IPS-15b (cell line): ENCODE data around the gene OR4D5.

Source experiments
- H3K27me3 ChIP-seq: one replicate; pipeline ENCODE4 v1.6.1; 2013; ENCODE audit warnings: low read length; ENCODE audit not compliant: control insufficient read depth, insufficient read depth
- H3K36me3 ChIP-seq: one replicate; pipeline ENCODE4 v1.6.1; 2013; ENCODE audit warnings: low read length; ENCODE audit not compliant: control insufficient read depth, insufficient read depth
- H3K4me1 ChIP-seq: one replicate; pipeline ENCODE4 v1.6.1; 2013; ENCODE audit warnings: mild to moderate bottlenecking, low read length; ENCODE audit not compliant: control insufficient read depth, insufficient read depth
- H3K4me3 ChIP-seq: one replicate; pipeline ENCODE4 v1.5.1; 2013; ENCODE audit warnings: low read depth, low read length
- H3K9ac ChIP-seq: one replicate; pipeline ENCODE4 v1.6.1; 2013; ENCODE audit warnings: low read depth, mild to moderate bottlenecking, low read length
- H3K9me3 ChIP-seq: one replicate; pipeline ENCODE4 v1.6.1; 2013; ENCODE audit warnings: mild to moderate bottlenecking, low read length; ENCODE audit not compliant: control insufficient read depth, insufficient read depth

OR4D5 gene

DNA sequence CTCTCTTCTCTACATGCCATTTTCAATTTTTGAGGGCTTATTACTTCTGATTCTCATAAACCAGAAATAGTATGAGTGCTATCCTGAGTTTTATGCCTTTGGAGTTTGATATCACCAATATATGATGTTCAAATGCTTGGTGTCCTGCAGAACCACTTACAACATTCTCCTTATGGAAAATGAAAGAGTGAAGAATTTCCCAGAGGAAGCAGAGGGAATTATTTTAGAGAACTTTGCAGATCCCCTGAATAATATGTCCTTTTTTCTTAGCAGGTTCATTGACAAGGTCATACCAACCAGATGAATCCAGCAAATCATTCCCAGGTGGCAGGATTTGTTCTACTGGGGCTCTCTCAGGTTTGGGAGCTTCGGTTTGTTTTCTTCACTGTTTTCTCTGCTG, at the start of gene OR4D5:
Gene OR4D5, plus strand, starts transcription at position 301 of the 400 bp plus-strand sequence. Its CDS starts 0 bp downstream, at position 301.
- Histone ChIP-seq H3K36me3 (no peaks in the 10 kb centered on the region), H3K27me3 (no peaks in the 10 kb centered on the region), H3K4me1 (no peaks in the 10 kb centered on the region), H3K9me3 (no peaks in the 10 kb centered on the region), H3K4me3 (no peak within 1 kb of the TSS), H3K9ac (no peak within 1 kb of the TSS)

DNA sequence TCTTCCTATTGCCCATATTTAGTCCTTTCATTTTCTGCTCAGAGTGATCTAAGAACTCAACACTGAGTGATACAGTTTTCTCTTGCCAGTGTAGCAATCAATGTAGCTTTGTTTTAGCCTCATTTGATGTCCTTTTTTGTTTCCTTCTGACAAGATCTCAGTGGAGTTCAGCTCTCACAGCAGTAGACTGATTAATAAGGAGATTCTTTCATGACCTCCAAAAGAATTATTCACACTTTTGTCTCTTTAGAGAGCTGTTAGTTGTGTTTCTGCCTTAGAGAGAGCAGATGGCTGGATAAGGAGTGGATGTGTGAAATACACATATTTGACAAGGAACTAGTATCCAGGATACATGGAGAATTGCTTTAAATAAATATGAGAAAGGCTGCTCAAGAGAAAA, 47.4 kb upstream of the OR4D5 start:
- Histone ChIP-seq H3K9me3 (no peaks in the 10 kb centered on the region), H3K36me3 (no peaks in the 10 kb centered on the region), H3K9ac (no peak overlapping the region), H3K4me1 (no peaks in the 10 kb centered on the region), H3K27me3 (no peaks in the 10 kb centered on the region), H3K4me3 (no peak overlapping the region)

DNA sequence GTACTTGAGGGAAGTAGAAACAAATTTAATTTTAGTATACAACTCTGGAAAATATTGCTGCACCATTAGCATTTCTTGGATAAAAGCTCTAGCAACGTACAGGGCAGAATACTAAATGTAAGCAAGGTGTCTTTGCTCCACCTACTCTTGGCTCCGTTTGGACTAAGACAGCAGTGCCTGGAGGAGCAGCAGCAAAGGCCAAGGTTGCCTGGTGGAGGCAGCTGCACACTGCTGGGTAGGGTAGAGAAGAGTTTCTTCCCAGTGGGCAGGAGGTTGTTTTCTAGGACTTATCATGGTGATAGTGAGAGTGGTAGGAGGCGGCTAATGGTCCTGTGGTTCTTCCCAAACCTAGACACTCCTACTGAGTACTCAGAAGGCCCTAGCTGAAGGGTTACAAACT, 39.6 kb upstream of the OR4D5 start:
- Histone ChIP-seq H3K36me3 (no peaks in the 10 kb centered on the region), H3K9me3 (no peaks in the 10 kb centered on the region), H3K9ac (no peak overlapping the region), H3K4me3 (no peak overlapping the region), H3K27me3 (no peaks in the 10 kb centered on the region), H3K4me1 (peaks cover 4% of the 10 kb centered on the region)

DNA sequence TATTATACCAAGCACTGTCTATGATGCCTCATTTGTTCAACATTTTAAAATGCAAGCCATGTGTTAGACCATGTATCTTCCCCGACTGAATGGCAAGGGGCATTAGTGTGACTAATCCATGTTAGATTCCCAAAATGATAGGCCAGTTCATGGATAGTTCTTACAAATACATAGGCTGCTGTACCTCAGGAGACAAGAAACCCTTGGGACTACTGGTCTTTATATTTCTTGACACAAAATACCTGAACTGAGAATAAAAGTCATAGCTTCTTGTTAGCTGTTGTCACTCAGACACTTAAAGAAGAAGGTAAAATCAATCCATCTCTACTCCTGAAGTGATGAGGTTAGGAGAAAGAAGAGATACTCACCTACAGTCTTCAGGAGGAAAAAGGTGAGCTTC, 37.5 kb upstream of the OR4D5 start, which contains the start of gene OR8D4:
Gene OR8D4, plus strand, starts transcription at position 301 of the 400 bp plus-strand sequence. CDS start 4,265 bp downstream, outside the sequence.
- no peaks in the 10 kb centered on the region for H3K9me3 ChIP-seq
- H3K27me3 ChIP-seq, result no peaks in the 10 kb centered on the region
- no peaks in the 10 kb centered on the region for H3K36me3 ChIP-seq
- H3K9ac ChIP-seq, result peak within 1 kb of the TSS; percentile 9
- H3K4me3 ChIP-seq, result no peak within 1 kb of the TSS
- H3K4me1 ChIP-seq, result peaks cover 4% of the 10 kb centered on the region

DNA sequence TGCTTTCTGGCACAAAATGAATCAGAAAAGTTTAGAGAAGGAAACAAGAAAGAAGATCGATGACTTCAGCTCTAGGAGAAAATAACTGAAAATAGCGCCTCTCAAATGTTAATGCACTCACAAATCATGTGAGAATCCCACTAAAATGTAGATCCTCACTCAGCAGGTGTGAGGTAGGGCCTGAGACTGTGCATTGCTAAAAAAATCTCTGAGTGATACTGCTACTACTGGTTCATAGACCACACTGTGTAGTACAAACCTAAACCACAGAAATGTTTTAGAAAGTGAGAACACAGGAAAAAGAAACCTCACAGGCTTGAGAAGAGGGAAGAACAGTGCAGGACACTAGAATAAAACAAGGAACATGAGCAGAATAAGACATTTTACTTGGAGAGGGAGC, 35.5 kb upstream of the OR4D5 start:
- H3K9ac ChIP-seq, result no peak overlapping the region
- no peaks in the 10 kb centered on the region for H3K27me3 ChIP-seq
- peaks cover 4% of the 10 kb centered on the region for H3K4me1 ChIP-seq
- no peak overlapping the region for H3K4me3 ChIP-seq
- H3K9me3 ChIP-seq, result no peaks in the 10 kb centered on the region
- no peaks in the 10 kb centered on the region for H3K36me3 ChIP-seq

DNA sequence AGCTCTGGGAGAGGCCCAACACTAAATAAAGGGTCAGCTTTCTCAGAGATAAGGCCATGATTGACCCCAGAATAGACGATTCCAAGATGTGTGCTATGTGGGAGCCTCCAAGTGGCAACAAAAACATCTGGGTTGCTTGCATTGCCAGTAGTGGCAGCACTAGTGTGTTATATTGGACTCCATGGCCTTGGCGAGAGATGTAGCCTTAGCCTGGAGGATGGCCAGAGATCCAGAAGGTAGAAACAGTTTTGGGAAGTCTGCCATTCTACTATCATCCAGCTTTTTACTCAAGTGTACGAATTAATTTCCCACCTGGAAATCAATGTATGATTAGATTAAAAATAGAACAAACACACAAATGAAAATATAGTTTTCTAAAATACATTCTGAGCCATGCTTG, 34.5 kb upstream of the OR4D5 start:
- H3K27me3 ChIP-seq, result no peaks in the 10 kb centered on the region
- H3K4me3 ChIP-seq, result no peak overlapping the region
- H3K9me3 ChIP-seq, result no peaks in the 10 kb centered on the region
- H3K4me1 ChIP-seq, result peaks cover 4% of the 10 kb centered on the region
- no peaks in the 10 kb centered on the region for H3K36me3 ChIP-seq
- H3K9ac ChIP-seq, result no peak overlapping the region

DNA sequence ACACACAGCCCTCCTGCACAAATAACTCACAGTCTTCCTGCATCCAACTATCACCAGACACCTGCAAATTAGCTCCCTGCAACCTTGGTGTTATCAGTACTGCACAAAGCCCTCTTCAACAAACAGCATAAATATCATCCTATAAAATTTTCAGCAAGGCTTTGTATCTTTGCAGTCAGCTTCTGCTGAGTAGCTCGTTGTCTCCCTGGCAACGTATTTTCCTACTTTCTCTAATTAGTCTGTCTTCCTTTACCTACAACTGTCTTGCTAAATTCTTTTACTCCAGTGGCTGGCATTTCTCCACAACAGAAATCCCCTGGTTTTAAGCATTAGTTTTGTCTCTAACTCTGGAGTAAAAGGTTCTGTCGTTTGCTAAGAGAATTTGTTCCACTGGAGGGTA, 33.6 kb upstream of the OR4D5 start:
- no peak overlapping the region for H3K4me3 ChIP-seq
- H3K9ac ChIP-seq, result no peak overlapping the region
- no peaks in the 10 kb centered on the region for H3K36me3 ChIP-seq
- peaks cover 4% of the 10 kb centered on the region for H3K4me1 ChIP-seq
- no peaks in the 10 kb centered on the region for H3K9me3 ChIP-seq
- no peaks in the 10 kb centered on the region for H3K27me3 ChIP-seq

DNA sequence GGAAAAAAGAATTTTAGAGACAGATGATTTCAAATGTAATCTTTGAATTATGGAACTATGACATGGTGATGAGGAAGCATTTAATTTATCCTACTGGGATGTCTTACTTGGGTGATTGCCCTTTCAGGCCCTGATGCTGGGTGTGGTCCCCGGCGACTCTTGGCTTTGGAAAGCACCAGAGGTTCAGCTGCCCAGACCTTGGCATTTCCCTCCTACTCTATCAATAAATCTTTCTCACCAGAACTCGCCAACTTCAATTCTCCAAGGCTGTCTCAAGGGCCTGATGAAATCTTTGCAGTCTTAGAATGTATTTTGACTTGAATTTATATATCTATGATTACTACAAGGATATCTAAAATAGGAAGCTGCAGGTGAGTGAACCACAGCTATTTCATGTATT, 18.5 kb upstream of the OR4D5 start:
- H3K27me3 ChIP-seq, result no peaks in the 10 kb centered on the region
- H3K9me3 ChIP-seq, result no peaks in the 10 kb centered on the region
- no peaks in the 10 kb centered on the region for H3K4me1 ChIP-seq
- H3K9ac ChIP-seq, result no peak overlapping the region
- H3K36me3 ChIP-seq, result no peaks in the 10 kb centered on the region
- no peak overlapping the region for H3K4me3 ChIP-seq

DNA sequence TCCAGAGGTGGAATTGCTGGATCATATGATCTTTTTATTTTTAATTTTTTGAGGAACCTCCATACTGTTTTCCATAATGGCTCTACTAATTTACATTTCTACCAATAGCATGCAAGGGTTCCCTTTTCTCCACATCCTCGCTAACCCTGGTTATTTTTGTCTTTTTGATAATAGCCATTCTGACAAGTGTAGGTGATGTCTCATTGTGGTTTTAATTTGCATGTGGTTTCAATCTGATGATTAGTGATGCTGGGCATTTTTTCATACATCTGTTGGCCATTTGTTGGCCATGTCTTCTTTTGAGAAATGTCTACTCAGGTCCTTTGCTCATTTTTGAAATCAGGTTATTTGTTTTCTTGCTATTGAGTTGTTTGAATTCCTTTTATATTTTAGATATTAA, 15.4 kb upstream of the OR4D5 start:
- no peaks in the 10 kb centered on the region for H3K36me3 ChIP-seq
- H3K9me3 ChIP-seq, result no peaks in the 10 kb centered on the region
- no peak overlapping the region for H3K9ac ChIP-seq
- no peaks in the 10 kb centered on the region for H3K27me3 ChIP-seq
- no peaks in the 10 kb centered on the region for H3K4me1 ChIP-seq
- no peak overlapping the region for H3K4me3 ChIP-seq

DNA sequence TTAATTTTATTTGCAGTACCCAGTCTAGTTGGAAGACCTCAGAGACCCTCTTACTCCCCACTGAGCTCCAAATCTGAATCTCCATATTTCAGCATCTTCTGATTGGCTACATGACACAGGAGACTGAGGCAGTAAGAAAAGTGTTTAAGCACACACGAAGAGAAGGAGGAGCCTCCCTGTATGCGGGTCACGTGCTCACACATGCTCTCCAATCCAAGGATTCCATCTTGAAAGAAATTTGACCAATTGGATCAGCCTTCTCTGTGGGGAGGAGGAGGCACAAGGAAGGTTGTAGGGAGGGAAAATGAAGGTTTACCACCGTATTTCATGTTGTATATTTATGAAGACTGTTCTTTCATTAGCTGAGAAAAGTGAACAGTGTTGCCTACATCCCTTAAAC, 3.0 kb downstream of the OR4D5 start:
- H3K4me1 ChIP-seq, result no peaks in the 10 kb centered on the region
- H3K36me3 ChIP-seq, result no peaks in the 10 kb centered on the region
- H3K4me3 ChIP-seq, result no peak overlapping the region
- H3K9me3 ChIP-seq, result no peaks in the 10 kb centered on the region
- H3K9ac ChIP-seq, result no peak overlapping the region
- H3K27me3 ChIP-seq, result no peaks in the 10 kb centered on the region

DNA sequence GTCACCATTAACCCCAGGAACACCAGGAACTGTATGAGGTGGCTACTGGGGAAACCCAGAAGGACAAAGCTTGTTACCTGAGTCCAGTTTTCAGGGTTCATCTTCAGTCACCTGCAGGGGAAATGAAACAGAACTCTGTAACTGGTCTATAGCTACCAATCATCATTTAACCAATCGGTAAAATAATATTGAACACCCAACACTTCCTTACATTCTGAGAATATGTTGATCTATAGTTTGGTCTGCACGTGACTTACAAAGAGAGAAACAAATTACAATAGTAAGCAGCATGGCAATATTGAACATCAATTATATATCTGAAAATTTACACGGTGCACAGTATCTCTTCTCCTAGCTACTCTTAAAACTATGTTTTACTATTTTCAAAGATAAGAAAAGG, 4.3 kb downstream of the OR4D5 start, which contains the start of gene OR6T1:
Gene OR6T1, minus strand, starts transcription at position 101 of the 400 bp plus-strand sequence. Its CDS starts 0 bp downstream, at position 101.
- no peaks in the 10 kb centered on the region for H3K27me3 ChIP-seq
- H3K9ac ChIP-seq, result no peak within 1 kb of the TSS
- H3K9me3 ChIP-seq, result no peaks in the 10 kb centered on the region
- no peaks in the 10 kb centered on the region for H3K36me3 ChIP-seq
- H3K4me3 ChIP-seq, result no peak within 1 kb of the TSS
- H3K4me1 ChIP-seq, result no peaks in the 10 kb centered on the region

DNA sequence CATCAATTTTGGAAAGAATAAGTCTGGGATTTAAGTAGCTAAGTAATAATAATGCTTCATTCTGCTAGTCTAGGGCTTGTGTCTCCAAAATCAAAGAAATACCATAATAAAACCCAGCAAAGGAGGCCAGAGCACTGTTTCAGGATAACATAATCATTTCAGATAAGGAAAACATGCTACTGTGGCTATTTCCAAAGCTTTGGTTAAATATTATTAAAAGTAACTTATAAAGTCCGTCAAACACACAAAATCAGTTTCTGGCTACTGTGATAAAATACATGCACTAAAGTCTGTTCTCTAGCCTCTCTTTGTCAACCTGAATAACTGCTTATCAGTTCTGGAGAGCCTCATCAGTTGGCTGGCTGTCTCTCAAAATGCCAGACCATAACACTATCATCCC, 5.7 kb downstream of the OR4D5 start:
- Histone ChIP-seq H3K9ac (no peak overlapping the region), H3K9me3 (no peaks in the 10 kb centered on the region)

More for the DNA sequence above, 5.7 kb downstream of the OR4D5 start:
- Histone ChIP-seq H3K4me3 (no peak overlapping the region), H3K36me3 (no peaks in the 10 kb centered on the region), H3K4me1 (no peaks in the 10 kb centered on the region), H3K27me3 (no peaks in the 10 kb centered on the region)
